GM18502 (cell line): Measurements from ENCODE around the gene OR1F1.
"Not testable (repeated sequence)": the region's sequence is repeated elsewhere in the genome, so short reads cannot be mapped to it uniquely, and the experiment has no call there.

Experiments
- ATAC-seq: cut with Tn5 transposase; IDR thresholded peaks from one replicate; pipeline ENCODE4 v1.9.1; 2021; ENCODE audit warnings: mild to moderate bottlenecking; ENCODE audit not compliant: unreplicated experiment, poor library complexity

The OR1F1 gene

DNA sequence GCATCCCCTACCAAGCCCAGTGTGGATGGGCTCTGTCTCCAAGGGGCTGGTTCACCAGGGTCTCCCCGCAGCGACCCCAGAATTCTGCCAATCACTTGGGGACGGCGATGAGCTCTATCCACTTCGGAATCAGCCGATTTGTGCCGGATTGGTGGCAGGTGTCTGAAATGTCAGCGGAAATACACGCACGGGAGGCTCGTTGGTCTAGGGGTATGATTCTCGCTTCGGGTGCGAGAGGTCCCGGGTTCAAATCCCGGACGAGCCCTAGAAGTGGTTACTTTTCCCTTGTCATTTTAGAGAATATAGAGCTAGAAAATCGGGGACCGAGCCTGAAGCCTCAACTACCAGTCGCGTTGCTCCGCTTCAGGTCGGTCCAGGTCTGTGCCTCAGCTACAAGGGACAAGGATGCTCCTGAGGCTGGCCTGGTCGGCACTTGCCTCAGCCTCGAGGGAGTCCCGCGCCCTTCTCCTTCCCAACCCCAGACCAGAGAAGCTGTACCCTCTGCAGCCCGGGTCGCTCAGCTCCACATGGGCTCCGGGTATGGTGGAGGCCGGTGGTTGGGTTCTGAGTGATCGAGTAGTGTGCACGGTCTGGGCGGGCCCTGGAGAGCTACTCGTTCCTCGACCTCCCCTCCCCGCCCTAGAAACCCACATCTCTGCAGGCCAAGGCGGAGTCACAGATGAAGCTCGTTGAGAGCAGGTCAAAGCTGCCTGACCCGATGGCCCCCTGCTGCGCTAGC is 16.0 kb upstream of the OR1F1 start:
- ATAC-seq = peak; percentile 24

DNA sequence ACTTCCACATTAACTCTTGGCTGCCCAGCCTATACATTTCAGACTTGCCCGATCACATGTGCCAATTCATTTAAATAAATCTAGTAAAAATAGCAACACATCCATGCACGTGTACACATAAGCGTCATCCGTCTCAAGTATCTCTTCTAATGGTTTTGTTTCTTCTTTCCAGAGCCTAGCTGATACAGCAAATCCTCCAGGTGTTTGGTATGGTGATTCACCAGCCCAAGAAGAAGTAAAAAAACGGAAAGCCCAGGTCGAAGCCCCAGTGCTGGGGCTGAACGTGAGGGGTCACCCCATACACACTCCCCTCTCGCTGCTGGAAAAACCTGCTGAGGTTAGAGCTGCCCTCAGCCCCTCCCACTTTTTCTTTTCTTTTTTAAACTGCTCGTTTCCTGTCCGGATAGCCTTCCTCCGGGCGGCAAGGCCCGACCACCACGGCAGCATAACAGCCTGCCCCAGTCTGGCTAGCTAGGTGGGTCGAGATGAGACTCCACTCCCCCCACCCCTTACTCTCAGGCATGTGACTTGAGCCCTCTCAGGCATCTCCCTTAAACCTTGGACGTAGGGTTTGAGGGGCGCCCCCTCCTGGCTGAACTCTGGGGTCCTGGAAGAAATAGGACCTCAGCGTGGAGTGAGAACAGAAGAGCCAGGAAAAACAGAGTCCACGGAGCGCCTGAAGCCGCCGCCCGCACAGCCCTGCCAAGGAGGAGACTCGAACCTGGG is 13.9 kb upstream of the OR1F1 start:
- ATAC-seq = no peak

DNA sequence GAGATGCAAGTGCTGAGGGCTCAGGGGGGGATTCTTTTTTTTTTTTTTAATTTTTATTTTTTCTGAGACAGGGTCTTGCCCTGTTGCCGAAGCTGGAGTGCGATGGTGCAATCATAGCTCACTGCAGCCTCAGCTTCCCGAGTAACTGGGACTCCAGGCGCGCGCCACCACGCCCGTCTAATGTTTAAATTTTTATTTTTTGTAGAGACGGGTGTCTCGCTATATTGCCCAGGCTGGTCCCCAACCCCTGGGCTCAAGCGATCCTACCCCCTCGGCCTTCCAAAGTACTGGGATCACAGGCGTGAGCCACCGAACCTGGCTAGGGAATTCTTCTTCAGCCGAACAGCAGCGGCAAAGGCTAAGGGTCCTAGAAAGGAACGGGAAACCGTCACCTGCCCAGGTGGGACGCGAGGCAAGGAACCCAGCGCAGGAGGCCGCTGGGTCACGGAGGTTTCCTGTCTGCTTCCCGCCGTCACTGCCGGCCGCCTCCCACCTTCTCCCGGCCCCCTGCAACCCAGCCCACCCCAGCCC is 13.3 kb upstream of the OR1F1 start:
- no peak for ATAC-seq

DNA sequence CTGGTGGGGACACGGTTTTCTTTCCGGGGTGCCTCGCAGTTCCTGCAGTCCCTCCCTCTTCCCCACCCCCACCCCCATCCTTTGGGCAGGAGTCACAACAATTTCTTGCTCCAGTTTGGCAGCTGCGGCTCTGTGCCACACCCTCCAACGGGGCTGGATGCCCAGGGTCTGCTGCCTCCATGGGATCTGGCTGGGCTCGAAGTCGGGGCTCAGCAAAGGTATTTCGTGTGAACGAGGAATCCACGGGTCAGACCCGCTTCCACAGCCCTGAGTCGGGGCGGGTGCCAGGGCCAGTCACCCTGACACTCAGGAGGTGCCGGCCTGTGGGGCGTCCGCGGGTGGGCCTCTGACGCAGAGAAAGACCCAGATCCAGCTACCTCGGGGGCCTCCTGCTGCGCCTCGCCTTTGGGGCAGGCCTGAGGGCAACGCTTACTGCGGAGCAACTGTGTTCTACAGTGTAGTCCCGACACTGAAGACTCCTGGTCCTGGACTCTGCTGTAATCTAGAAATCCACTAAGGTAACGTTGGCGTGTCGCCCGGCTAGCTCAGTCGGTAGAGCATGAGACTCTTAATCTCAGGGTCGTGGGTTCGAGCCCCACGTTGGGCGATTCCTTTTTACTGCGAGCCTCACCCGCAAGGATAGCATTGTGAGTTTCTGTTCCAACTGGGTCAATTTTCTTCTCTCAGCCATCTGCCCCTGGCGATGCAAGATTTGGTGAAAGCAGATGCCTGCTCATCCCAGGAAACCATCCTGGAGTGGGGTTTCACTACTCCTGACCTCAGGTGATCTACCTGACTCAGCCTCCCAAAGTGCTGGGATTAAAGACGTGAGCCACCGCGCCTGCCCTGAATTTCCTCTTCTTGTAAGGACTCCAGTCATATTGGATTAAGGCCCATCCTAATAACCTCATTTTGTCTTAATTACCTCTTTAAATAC is 12.6 kb upstream of the OR1F1 start:
- ATAC-seq = no peak

DNA sequence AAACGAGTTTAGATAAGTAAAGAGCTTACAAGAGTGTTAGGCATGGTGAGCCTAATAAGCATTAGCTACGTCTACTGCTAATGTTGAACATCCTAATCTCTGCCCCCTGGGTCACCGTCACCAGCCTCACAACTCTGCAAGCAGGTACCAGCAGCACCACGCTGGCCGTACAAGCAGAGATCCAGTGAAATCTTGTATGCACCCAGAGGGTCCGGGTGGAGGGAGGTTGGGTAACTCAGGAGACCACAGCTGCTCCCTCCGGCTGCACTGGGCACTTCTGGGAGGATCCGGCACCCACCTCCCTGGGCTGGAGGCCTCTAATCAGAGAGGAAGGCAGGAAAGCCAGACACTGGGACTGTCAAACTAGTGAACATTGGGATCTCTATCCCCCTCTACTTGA is 8.4 kb upstream of the OR1F1 start:
- ATAC-seq = no peak

DNA sequence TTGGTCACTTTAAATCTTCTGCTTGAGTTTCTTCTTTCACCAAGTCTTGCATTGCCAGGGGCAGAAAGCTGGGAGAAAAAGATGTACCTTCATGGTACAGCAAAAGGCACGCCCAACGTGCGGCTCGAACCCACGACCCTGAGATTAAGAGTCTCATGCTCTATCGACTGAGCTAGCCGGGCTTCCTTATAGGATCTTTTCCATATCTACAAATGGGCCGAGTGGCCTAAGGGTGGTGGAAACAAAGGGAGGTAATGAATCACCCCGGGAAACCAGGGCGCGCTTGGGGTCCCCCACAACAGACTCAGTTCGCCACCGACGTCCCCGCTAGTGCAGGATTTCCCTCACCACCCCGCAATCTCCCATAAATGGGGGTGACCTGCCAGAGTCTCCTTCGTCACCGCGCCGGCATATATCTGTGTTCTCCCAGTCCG is 7.5 kb upstream of the OR1F1 start:
- no peak for ATAC-seq

DNA sequence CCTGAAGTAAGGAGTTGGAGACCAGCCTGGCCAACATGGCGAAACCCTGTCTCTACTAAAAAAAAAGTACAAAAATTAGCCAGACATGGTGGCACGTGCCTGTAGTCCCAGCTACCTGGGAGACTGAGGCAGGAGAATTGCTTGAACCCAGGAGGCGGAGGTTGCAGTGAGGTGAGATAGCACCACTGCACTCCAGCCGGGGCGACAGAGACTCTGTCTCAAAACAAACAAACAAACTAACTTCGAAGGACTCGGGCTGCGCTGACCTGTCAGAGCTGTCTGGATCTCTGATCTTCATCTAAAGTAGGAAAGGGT is 5.8 kb upstream of the OR1F1 start:
- not testable (repeated sequence) for ATAC-seq

DNA sequence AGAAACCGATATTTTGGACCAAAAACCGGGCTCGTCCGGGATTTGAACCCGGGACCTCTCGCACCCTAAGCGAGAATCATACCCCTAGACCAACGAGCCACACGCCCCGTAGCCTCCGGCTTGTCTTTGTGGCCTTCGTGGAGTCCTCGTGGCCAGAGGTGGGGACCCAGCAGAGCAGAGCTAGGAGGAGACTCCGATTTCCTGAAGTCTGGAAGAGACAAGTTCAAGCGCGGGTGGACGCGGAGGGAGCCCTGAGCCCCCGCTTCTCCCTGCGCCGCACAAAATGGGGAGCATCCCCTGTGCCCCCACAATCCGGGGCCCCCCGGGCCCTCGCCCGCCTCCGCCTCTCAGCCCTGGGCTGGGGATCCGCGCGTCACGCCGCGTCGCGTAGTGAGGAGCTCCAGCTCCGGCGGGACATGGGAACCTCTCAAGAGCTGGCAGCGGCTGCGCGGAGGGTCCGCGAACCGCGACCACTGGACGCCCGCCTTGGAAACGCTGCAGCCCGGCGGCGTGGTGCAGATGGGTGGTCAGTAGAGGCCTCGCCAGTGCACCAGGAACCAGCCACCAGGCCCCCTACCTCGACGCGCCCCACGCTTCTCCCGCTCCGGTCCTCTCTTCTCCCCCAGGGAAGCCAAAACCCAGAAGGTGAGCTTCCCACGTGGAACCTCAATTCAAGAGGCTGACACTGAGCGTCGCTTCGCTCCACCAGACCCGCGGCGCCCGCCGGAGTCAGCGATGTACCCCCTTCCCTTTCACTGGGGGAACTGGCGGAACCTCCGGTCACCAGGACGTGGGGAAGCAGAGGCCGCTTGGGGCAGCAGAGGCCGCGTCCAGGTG is 5.2 kb upstream of the OR1F1 start:
- no peak for ATAC-seq

DNA sequence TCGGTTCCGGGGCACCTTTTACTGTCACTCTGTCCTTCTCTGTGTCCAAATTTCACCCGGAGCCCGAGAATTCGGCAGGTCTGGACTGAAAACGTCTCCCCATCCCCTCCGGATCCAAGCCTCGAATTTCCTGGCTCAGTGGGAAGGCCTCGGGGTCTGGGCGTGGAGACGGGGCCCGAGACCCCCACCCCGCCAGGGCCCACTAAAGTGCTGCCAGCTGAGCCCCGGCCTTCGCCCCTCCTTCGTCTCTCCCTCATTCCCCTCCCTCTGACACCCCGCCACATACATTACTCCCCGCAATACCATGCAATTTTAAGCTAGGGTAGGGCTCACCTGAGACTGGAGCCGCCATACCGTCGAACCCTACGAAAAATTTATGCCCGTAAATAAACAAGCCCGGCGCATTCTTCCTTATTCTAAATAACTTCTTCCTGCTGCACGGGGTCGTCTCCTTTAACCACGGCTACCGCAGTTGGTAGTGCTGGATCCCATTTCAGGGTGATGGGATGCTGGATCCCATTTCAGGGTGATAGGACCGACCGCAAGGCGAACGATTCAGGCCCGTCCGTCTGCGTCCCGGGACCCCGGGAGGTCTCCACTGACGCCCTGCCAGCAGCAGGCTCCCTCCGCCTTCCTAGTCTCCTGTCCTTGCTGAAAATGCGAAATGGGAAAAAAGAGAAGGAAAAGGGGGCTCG is 4.4 kb upstream of the OR1F1 start:
- no peak for ATAC-seq

DNA sequence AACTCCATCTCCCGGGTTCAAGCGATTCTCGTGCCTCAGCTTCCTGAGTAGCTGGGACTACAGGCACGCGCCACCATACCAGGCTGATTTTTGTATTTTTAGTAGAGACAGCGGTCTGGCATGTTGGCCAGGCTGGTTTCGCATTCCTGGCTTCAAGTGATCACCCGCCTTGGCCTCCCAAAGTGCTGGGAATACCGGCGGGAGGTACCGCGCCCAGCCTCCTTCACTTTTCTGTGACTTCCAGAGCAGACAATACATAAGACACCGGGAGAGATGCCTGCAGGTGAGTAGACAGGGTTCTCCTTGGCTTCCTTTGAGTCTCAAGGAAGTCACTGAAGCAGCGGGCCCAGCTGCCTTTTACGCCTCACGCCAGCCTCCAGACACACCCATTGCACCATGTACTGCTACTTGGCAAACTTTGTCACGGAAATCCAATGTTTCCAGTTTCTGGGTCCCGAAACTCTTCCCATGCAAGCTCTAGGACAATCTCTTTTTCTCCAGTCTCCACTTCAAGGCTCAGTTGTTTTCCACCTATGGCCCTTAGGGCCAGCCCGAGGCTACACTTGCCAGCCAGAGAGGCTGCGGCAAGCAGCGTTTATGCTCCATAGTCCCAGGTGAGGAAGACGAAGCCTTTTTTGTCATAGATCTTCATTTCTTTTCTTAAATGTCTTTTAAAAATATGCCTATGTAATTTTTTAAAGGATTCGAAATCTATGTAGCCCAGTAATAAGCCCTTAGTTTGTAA is 886 bp upstream of the OR1F1 start:
- no peak for ATAC-seq

DNA sequence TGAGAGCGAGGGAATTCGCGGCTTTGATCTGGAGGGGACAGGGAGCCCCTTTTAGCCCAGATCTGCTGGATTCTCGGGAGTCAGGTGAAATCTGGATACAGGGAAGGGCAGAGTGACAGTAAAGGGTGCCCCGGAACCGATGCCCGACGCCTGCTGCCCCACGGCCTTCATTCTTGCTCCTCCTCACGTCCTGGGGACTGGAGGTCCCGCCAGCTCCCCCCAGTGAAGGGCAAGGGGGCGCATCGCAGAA is 596 bp downstream of the OR1F1 start:
- no peak for ATAC-seq

DNA sequence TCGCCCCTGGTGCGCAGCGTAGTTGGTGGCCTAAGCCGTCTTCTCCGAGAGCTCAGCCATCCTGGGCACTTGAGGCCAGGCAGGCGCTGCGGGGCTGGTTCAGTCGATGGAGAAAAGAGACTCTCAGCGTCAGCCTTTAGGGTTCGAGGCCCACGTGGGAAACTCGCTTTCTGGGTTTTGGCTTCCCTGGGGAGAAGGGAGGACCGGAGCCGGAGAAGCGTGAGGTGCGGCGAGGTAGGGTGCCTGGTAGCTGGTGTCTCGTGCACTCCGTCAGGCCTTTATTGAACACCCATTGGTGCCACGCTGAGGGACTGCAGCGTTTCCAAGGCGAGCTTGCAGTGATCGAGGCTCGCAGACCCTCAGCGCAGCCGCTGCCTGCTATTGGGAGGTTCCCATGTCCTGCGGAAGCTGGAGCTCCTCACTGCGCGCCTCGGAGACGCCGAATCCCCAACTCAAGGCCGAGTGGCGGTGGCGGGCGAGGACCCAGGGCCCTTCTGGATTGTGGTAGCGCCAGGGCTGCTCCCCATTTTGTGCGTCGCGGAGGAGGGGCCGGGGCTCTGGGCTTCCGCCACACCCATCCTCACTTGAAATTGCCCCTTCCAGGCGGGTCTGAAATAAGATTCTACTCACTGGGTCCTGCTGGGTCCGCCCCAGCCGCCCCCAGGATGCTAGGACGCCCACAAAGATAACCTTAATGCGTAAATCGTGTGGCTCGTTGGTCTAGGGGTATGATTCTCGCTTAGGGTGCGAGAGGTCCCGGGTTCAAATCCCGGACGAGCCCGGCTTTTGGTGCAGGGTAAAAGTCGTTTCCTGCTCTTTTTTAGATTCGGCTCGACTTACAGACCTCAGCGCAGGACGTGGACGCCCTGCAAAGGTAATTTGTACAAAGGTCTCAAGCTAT is 1.2 kb downstream of the OR1F1 start:
- no peak for ATAC-seq

DNA sequence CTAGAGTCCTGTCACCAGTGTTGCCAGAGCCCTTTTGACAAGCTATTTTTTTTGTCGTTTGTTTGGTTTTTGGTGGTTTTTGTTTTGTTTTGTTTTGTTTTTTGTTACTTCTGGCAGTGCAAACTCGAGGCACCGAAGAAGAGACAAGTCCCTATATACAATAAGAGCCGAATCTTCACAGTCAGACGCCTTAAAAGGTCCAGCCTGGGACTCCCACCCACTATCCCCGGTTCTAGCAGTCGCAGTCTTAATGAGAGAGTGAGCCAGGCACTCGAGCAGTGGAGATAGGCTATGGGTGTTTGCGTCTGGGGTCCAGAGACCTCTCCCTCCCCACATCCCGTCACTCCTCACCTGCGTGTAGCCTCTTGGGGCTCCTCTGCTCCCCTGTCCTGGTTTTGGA is 1.9 kb downstream of the OR1F1 start:
- ATAC-seq = no peak

DNA sequence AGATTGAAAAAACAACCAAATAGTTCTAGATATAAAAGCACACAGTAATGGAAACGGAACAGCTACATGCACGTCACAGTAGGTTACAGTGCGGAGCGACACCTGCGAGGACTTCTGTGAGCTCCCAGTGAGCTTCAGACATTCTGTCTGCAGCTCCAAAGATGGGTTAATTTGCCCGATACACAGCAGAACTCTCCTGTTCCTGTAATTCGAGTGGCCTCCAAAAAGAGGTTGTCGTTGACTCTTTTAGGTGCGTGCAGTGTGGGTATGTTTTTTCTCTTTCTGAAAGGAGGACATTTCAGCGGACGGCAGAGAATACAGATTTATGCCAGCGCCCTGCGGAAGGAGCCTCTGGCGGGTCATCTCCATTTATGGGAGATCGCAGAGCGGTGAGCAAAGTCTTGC is 2.9 kb downstream of the OR1F1 start:
- no peak for ATAC-seq

DNA sequence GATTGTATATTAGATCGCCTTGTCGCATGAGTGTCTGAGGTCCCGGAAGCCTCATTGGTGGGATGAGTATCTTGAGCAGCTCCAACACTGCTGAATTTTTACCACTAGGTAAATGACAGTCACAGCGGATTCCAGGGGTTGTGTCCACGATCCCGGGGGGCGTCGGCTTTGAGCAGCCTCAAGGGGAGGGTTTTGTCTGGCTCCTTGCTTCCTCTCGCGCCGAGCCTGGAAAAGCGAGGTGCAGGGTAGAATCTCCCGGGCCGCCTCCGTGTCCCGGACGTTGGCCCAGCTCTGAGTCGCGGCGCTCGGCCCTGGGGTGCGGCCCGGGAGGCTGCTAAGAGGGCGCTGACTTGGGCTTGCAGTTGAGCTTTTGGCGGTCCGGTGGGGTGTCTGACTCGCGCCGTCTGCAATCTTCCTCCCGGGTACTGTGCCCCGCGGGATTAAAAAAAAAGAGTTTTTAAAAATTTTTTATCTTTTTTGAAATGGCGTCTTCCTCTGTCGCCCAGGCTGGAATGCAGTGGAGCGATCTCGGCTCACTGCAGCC is 4.5 kb downstream of the OR1F1 start:
- no peak for ATAC-seq

DNA sequence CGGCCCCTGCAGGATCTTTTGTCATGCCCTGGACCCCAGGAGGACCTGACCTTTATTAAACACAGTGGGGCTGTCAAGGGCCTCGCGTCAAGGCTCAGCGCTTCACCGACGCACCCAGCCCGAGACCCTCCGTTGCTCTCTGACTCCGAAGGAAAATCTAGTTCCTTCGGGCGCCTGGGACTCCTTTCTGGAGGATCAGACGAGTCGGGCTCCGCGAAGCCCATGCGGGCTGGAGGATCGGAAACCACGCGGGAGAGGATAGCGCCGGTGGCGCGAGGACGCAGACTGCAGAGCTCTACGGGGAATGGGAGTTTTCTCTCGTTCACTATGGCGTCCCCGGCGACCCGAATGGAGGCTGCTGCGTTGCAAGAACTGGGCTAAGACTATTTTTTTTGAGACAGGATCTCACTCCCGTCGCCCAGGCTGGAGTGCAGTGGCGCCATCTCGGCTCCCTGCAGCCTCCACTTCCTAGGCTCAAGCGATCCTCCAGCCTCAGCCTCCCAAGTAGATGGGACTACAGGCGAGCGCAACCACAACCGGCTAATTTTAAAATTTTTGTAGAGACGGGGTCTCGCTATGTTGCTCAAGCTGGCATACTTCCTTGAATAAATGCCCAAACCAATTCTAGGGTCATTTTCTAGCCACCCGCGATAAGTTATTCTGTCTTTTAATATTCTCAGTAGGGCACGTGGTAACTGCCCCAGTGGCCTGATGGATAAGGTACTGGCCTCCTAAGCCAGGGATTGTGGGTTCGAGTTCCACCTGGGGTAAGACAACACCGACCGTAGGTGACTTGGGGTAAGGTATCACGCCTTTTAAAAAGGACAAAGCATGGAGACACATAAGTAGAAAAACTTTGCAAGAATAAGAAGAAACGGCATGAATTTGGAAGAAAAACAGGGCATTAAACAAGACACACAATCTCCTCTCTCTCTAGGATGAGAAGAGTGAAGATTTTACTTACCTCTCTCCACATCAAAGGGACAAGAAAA is 5.5 kb downstream of the OR1F1 start:
- no peak for ATAC-seq

DNA sequence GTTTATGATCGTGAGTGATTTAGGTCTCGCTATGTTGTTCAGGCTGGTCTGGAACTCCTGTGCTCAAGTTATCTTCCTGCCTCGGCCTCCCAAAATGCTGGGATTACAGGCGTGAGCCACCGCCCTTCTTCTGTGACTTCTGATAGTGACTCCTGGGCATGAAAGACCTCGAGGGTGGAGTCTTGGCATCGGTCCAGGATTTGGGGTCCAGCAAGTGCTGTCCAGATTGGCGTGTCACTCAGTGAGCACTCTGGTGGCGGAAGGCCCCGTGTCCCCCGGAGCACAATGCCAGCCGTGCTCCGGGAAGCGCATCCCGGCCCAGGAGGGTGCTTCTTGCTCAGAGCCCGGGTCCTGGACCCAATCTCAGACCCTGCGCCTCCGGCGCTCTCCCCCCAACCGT is 6.8 kb downstream of the OR1F1 start:
- no peak for ATAC-seq
